GM18519 (cell line): ENCODE measurements around the gene KDM1A.

Experiments used
- ATAC-seq: cut with Tn5 transposase; IDR thresholded peaks from one replicate; pipeline ENCODE4 v1.9.1; 2021; ENCODE audit warnings: mild to moderate bottlenecking, moderate library complexity; ENCODE audit not compliant: unreplicated experiment, low FRiP score

Gene KDM1A

GRCh38 chr1:23065385-23065784, 46.1 kb downstream of the KDM1A start:
- ATAC-seq = no peak

GRCh38 chr1:23066075-23066474, 46.8 kb downstream of the KDM1A start:
- no peak for ATAC-seq

- no peak for ATAC-seq
Measured at GRCh38 chr1:23069149-23069548, 49.9 kb downstream of the KDM1A start.

- ATAC-seq = no peak
Measured at GRCh38 chr1:23069675-23070074, 50.4 kb downstream of the KDM1A start.

GRCh38 chr1:23074012-23074411, 54.7 kb downstream of the KDM1A start:
- no peak for ATAC-seq

GRCh38 chr1:23079025-23079424, 59.8 kb downstream of the KDM1A start:
- no peak for ATAC-seq

- no peak for ATAC-seq
Measured at GRCh38 chr1:23080885-23081284, 61.6 kb downstream of the KDM1A start.

GRCh38 chr1:23081376-23081775, 62.1 kb downstream of the KDM1A start:
- no peak for ATAC-seq

- ATAC-seq = no peak
Measured at GRCh38 chr1:23083714-23084480, 64.6 kb downstream of the KDM1A start.

- no peak for ATAC-seq
Measured at GRCh38 chr1:23084880-23085279, 65.6 kb downstream of the KDM1A start.

GRCh38 chr1:23085696-23086095, 66.4 kb downstream of the KDM1A start:
- no peak for ATAC-seq

- ATAC-seq = no peak
Measured at GRCh38 chr1:23088027-23088426, 68.8 kb downstream of the KDM1A start.

- ATAC-seq = no peak
Measured at GRCh38 chr1:23090056-23090455, 70.8 kb downstream of the KDM1A start.

- no peak for ATAC-seq
Measured at GRCh38 chr1:23091545-23091944, 72.3 kb downstream of the KDM1A start.

GRCh38 chr1:23092447-23092846, 73.2 kb downstream of the KDM1A start:
- no peak for ATAC-seq

GRCh38 chr1:23097316-23097715, 78.0 kb downstream of the KDM1A start:
- ATAC-seq = no peak

GRCh38 chr1:23098463-23099170, 79.3 kb downstream of the KDM1A start:
- ATAC-seq = no peak

GRCh38 chr1:23099171-23099536, 79.9 kb downstream of the KDM1A start:
- ATAC-seq = no peak

GRCh38 chr1:23100074-23100748, 80.9 kb downstream of the KDM1A start:
- no peak for ATAC-seq

- ATAC-seq = no peak
Measured at GRCh38 chr1:23101101-23101827, 82.0 kb downstream of the KDM1A start.

- ATAC-seq = no peak
Measured at GRCh38 chr1:23101887-23102286, 82.6 kb downstream of the KDM1A start.
